ENCODE data around the gene CREB3L1.

Gene CREB3L1

GRCh38 chr11:46326813-46327416, 49.5 kb downstream of the CREB3L1 start:
- DNase-seq (ENCODE audit: low read depth in 2 of 2): no peak

GRCh38 chr11:46327829-46328228, 50.4 kb downstream of the CREB3L1 start:
- no peak for DNase-seq (ENCODE audit: low read depth in 2 of 2)

DNA sequence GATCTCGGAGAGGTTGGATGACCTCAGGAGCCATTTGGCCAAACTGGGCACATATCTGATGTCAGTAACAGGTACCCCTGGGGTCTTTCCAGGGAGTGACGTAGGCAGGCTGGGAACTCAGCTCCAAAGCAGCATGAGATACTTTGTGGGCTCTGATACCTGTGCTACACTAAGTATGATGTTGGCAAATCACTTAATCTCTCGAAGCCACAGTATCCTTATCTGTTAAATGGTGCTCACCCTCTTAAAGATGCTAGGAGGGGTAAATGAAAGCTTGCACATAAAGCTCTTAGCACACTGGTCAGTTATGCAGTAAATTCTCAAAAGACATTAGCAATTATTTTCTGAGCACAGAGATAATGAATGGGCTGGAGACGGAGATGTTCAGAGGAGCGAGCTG, 52.7 kb downstream of the CREB3L1 start:
- no peak for DNase-seq (ENCODE audit: low read depth in 2 of 2)

- no peak for DNase-seq (ENCODE audit: low read depth in 2 of 2)
These were observed 53.3 kb downstream of the CREB3L1 start for GRCh38 chr11:46330563-46331281.

DNA sequence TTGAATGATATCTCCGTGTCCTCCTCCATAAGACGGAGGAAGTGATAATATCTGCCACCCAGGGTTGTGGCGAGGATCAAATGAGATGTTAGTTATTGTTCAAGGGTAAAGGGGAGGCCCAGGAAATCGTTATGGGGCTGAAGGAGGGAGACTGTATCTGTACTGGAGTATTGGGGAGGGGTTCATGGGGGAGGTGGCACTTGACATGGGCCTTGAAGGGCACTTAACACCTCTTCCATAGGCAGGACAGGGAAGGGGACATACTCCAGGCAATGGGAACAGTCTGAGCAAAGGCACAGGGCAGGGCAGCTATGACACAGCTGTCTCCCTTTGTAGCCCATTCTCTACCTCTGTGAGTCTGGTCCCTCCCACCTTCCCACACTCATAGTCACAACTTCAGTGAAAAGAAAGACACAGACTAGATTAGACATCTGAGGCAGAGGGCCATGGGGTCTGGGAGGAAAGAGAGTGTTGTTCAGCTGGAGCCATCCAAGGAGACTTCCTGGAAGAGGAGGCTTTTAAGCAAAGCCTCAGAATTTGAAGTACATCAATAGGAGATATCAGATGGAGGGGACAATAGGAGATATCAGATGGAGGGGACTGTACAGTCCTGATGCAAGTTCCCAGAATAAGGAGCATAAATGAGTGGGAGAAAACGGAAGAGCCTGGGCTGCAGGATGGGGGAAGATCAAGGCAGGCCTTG, 54.0 kb downstream of the CREB3L1 start:
- DNase-seq (ENCODE audit: low read depth in 2 of 2): no peak

DNA sequence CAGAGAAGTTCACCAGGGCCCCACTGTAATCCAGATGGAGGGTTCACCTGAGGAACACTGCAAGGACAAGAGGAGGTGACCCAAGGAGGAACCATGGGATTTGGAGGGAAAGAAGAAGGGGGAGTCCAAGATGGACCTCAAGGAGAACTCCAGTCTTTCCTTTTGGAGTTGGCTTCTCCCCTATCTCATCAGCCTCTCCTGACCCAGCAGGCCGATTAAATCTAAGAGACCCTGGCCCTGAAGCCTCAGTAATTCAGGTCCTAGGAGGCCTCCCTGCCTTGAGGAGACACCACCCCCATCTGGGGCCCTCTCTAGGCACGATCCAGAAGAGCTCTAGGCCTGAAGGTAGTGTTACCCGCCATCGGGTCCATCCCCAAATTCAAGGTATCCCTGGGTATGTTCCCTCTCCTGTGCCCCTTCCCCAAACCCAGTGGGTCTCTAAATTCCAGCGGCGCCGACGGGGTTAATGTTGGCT, 54.7 kb downstream of the CREB3L1 start:
- DNase-seq (ENCODE audit: low read depth in 2 of 2): no peak

DNA sequence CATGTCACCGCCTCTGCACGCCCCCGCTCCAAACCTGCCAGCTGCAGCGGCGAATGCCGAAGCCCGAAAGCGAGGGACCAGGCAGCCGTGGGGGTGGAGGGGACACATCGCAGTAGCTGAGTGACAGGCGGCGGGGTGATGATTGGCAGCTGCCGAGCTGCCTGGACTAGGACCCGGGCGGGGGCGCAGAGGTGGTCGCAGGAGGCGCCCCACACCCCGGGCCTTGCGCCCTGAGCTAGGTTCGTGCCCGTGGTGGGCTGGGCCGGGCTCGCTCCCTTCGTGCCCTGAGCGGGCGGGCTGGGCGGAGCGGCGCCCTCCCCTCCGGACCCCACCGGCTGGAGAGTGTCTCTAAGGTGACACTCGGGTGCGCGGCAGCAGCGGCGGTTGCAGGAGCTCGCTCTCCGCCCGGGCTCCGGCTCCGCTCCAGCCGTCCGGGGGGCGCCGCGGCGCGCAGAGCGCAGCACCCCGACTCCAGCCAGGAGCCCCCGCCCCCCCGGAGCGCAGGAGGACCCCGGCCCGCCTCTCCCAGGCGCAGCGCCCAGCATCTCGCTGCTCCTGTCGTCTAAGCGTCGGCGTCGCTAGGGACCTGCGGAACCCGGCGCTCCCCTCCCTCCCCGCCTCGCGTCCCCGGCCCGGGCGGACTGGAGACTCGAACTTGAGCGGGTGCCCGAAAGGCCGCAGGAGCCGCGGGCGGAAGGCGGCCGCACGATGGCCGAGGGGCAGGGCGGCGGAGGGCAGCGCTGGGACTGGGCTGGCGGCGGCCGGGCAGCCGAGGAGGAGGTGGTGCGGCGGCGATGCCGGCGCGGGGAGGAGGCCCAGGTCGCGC, 55.3 kb downstream of the CREB3L1 start:
- no peak for DNase-seq (ENCODE audit: low read depth in 2 of 2)

DNA sequence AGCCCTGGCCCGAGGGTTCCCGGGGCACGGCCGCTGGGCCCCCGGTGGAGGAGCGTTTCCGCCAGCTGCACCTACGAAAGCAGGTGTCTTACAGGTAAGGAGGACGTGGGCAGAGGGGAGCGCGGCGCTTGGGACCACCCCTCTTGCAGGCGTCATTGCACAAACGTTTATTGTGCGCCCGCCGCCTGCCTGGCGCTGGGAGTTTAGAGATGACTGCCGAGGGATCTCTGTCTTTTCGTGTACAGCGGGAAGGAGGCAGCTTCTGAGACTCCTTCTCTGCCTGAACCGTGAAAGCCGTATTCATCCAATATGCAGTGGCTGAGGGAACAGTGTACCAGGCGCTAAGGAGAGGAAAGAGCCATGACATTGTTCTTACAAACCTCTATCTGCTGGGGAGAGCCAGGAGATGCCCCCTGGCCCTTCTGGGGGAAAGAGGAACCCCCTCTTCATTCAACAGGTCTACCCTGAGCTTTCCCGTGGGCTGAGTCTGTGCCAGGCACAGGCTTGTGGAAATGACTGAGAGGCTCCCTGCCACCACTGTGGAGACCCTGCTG, 56.0 kb downstream of the CREB3L1 start:
- DNase-seq (ENCODE audit: low read depth in 2 of 2): no peak

GRCh38 chr11:46334211-46334610, 56.7 kb downstream of the CREB3L1 start:
- DNase-seq (ENCODE audit: low read depth in 2 of 2): no peak

DNA sequence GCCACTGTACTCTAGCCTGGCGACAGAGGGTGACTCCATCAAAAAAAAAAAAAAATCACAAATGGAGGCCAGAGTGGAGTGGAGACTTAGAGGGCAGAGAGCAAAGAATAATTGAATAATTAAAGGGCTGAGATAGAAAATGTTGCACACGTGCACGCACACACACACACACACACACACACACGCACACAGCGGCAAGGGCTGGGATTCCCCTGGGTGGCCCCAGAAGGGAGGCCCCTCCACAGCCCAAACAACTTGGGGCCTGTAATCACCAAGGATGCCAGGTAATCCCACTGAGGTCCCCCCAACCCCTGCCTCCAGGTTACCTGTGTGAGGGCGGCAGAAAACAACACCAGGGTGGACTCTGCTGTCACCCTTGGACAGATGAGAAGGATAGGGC, 57.8 kb downstream of the CREB3L1 start:
- no peak for DNase-seq (ENCODE audit: low read depth in 2 of 2)

DNA sequence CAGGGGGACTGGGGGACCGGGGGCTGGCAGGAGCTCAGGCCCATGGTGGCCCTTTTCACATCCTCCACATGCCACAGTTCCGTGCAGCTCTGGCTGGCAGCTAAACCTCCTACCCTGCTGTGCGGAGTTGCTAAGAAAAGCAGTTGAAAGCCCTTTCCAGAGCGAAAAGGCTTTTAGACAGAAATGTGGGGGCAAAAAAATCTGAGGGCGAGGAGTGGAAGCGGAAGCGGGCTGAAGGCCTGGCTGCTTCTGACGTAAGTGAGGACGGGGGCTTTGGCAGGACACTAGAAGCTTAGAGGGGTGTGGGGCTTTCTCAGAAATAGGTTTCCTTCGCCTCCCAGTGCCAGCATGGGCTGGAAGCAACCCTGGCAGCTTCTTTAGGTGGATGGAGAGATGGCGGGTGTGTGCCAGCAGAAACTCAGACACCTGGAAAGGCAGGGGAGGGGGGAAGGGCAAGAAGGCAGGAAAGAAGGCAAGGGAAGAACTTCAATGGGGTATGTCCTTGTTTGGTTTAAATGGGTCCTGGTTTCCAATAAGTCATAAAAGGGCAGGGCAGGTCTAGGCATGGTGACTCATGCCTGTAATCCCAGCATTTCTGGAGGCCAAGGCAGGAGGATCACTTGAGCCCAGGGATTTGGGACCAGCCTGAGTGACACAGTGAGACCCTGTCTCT, 58.6 kb downstream of the CREB3L1 start:
- DNase-seq (ENCODE audit: low read depth in 2 of 2): no peak

DNA sequence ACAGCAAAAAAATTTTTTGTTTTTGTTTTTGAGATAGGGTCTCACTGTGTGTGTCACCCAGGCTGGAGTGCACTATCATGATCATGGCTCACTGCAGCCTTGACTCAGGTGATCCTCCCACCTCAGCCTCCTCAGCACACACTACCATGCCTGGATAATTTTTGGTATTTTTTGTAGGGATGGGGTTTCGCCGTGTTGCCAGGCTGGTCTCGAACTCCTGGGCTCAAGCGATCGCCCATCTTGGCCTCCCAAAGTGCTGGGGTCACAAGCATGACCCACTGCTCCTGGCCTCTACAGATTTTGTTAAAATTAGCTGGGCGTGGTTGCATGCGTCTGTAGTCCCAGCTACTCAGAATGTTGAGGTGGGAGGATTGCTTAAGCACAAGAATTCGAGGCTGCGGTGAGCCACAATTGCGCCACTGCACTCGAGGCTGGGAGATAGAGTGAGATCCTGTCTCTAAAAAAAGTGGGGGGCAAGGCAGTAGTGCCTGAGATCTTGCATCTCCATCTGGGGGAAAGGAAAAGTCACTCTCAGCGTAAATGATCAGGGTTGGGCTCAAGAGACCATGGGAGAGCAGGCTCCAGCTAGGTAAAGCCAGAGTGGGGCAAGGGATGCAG, 59.2 kb downstream of the CREB3L1 start:
- no peak for DNase-seq (ENCODE audit: low read depth in 2 of 2)

GRCh38 chr11:46337626-46338345, 60.3 kb downstream of the CREB3L1 start:
- DNase-seq (ENCODE audit: low read depth in 2 of 2): no peak

DNA sequence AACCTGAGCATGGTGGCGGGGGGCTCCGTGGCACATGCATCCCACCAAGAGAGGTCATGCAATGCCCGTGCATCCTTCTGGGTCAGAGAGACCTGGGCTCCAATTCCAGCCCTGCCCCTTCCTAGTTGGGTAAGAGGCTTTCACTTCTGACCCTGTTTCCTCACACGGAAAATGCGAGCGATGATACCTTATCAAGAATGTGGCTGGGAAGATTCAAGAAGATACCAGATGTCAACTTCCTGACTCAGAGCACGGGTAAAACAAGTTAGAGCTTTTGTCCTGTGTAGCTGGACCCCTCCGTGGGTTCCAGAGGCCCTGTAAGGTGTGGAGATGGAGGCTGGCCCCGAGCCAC, 61.1 kb downstream of the CREB3L1 start:
- DNase-seq (ENCODE audit: low read depth in 2 of 2): no peak

DNA sequence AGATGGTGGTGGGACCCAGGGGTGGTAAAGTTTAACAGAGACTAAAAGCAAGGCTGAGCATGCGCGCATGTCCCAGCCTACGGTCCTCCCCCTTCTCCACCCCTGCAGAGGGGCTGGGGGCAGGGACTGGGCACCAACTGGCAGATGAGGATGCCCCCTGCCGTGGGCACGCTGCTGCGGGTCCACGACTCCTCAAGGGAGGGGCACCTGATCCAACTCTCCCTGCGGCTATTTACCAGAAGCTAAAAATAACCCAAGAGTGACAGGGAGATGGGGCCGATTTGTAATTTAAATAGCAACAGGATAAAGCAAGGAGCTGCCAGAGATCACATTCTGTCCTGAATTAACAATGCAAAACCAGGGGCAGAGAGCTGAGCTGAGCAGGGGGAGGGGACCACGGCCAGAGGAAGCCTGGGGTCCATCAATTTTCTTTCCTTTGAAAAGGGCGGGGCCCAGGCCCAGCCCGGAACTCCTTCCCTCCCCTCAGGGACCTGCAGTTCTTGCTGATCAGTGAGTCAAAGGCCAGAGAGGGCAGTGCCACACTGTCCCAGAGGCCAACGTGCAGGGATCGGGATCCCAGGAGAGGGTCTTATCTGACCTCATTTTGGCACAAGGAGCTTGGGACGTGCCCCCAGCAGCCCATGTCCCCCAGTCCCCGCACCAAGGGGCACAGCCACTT, 61.7 kb downstream of the CREB3L1 start:
- DNase-seq (ENCODE audit: low read depth in 2 of 2): no peak

DNA sequence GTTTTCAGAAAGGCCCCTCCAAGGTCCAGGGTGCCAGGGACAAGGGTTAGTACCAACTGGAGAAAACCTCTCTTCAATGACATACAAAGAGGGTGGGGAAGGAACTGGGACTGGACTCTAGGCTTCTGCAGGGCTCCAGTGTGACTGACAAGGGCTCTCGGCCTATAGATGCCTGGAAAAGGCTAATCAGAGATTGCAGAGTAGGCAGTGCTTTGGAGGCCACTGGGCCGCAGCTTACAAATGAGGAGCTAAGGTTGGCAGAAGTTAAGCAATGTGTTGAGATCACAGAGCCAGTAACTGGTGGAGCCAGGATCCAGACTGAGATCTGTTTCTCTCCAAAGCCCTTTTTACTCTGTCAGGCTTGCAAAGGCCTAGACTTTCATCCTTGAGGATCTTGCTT, 62.4 kb downstream of the CREB3L1 start:
- DNase-seq (ENCODE audit: low read depth in 2 of 2): no peak

DNA sequence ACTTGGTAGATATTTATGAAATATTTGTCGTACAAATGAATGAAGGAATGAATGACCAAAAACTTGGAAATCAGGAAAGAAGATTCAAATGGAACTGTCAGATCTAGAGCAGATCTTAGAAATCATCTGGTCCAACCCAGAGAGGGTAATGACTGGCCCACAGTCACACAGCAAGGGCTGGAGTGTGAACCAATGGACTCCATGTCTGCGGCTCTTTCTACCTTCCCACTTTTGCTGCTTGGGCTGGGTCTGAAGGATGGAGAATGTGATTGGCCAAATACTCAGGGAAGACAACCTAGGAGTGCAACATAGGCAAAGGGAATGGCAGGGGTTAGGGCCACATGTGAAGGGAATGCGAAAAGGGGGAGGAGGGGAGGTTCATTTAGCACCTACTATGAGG, 64.0 kb downstream of the CREB3L1 start:
- DNase-seq (ENCODE audit: low read depth in 2 of 2): no peak

GRCh38 chr11:46342239-46342638, 64.8 kb downstream of the CREB3L1 start:
- no peak for DNase-seq (ENCODE audit: low read depth in 2 of 2)

- DNase-seq (ENCODE audit: low read depth in 2 of 2): no peak
These were observed 66.1 kb downstream of the CREB3L1 start for GRCh38 chr11:46343520-46343919.
